ENCODE data around the gene PERM1.
"Not testable (repeated sequence)": the region's sequence is repeated elsewhere in the genome, so short reads cannot be mapped to it uniquely, and the experiment has no call there.

PERM1 gene

DNA sequence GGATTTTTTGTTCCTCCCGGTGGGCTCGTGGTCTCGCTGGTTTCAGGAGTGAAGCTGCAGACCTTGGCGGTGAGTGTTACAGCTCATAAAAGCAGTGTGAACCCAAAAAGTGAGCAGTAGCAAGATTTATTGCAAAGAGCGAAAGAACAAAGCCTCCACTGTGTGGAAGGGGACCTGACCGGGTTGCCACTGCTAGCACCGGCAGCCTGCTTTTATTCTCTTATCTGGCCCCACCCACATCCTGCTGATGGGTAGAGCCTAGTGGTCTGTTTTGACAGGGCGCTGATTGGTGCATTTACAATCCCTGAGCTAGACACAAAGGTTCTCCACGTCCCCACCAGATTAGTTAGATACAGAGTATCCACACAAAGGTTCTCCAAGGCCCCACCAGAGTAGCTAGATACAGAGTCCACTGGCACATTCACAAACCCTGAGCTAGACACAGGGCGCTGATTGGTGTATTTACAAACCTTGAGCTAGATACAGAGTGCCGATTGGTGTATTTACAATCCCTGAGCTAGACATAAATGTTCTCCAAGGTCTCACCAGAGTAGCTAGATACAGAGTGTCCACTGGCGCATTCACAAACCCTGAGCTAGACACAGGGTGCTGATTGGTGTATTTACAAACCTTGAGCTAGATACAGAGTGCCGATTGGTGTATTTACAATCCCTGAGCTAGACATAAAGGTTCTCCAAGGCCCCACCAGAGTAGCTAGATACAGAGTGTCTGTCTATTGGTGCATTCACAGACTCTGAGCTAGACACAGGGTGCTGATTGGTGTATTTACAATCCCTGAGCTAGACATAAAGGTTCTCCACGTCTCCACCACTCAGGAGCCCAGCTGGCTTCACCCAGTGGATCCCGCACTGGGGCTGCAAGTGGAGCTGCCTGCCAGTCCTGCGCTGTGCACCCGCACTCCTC lies 35.8 kb upstream of the PERM1 start:
- in situ Hi-C loops (cut with MboI; ENCODE audit: low sequenced_read_pairs), result not testable (repeated sequence)

DNA sequence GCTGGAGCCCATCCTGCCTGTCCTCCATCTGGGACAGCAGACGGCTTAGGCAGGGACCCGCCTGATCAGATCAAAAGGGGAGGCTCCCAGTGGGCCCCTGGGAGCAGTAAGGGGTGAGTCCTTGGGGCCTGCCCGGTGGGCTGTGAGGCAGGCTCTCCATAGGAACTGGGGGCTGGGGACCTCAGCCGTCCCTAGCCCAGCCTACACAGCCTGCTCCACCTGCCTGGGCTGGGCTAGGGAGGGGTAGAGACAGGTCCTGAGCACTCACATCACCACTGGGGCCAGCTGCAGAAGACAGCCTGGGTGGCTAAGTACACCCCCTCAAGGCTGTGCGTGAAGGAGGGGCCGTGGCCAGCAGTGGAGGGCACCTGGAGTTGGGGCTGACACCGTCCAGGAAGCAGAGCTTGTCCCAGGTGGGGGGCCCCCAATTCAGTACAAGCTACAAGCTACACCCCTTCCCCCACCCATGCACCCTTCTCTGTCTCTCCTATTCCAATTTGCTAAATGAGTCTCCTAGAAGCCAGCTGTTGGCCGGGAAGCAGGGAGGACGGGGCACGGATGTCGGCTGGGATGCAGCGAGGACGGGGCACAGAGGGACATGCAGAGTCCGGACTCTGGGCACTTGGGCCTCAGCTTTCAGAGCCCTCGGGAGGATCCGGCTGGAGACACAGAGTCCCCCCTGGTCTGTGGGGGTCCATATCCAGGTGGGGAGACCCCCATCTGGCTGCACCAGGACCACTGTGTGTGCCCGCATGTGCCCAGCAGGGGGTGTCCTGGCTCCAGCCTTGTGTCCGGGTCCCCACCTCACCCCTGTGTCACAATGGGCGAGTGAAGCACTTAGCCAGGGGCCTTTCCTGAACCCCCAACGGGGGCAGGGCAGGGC lies 33.1 kb upstream of the PERM1 start:
- in situ Hi-C loops (cut with MboI; ENCODE audit: low sequenced_read_pairs), result no loop called here

DNA sequence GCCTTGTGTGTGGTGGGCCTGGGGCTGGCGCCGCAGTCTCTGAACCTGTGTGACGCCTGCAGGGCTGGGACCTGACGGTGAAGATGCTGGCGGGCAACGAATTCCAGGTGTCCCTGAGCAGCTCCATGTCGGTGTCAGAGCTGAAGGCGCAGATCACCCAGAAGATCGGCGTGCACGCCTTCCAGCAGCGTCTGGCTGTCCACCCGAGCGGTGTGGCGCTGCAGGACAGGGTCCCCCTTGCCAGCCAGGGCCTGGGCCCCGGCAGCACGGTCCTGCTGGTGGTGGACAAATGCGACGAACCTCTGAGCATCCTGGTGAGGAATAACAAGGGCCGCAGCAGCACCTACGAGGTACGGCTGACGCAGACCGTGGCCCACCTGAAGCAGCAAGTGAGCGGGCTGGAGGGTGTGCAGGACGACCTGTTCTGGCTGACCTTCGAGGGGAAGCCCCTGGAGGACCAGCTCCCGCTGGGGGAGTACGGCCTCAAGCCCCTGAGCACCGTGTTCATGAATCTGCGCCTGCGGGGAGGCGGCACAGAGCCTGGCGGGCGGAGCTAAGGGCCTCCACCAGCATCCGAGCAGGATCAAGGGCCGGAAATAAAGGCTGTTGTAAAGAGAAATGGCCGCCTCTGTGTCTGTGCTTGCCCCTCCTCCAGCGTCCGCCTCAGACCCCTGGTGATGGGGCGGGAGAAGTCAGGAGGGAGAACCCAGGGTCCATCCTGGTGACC lies 32.2 kb upstream of the PERM1 start:
- in situ Hi-C loops (cut with MboI; ENCODE audit: low sequenced_read_pairs), result no loop called here

DNA sequence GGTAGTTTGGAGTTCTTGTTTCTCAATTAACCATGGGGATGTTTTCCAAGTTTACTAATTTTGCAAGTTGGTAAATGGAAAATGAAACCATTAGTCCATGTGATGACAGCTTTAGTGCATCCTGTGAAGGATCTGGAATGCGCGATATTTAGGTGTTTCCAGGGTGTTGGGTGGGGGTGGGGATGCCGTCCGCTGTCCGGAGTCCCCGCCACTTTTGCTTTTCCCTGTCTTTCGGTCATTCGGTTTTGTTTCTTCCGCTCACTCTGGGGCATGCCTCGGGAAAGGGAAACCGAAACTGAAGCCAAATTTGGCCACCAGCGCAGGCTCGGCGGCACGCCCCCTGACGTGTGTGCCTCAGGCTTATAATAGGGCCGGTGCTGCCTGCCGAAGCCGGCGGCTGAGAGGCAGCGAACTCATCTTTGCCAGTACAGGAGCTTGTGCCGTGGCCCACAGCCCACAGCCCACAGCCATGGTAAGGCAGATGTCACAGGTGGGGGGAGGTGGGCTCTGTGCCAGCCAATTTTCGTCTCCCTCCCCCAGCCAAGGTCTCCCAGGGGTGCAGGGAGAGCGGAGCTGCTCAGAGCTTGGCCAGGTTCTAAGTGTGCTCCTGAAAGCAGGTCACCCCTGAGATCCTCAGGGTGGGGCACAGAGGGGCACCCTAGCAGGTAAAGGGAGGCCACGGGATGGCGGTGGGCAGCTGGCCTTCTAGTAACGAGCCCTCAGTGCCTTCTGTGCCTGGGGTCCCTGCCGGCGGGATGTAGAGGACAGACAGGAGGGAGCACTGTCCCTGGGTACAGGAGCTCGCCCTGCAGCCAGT lies 31.4 kb upstream of the PERM1 start, which contains the start of gene ISG15:
Gene ISG15, plus strand, starts transcription at position 393 of the 817 bp plus-strand sequence. Its CDS starts 77 bp downstream, at position 470.
- in situ Hi-C loops (cut with MboI; ENCODE audit: low sequenced_read_pairs), result no loop called here

DNA sequence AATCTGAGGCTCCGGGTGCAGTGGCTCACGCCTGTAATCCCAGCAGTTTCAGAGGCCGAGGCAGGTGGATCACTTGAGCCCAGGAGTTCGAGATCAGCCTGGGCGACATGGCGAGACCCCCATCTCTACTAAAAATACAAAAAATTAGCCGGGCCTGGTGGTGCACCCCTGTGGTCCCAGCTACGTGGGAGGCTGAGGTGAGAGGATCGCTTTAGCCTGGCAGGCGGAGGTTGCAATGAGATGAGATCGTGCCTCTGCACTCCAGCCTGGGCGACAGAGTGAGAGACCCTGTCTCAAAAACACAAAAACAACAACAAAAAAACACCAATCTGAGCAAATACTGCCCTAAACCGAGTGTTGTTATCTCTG lies 30.8 kb upstream of the PERM1 start:
- in situ Hi-C loops (cut with MboI; ENCODE audit: low sequenced_read_pairs), result not testable (repeated sequence)

DNA sequence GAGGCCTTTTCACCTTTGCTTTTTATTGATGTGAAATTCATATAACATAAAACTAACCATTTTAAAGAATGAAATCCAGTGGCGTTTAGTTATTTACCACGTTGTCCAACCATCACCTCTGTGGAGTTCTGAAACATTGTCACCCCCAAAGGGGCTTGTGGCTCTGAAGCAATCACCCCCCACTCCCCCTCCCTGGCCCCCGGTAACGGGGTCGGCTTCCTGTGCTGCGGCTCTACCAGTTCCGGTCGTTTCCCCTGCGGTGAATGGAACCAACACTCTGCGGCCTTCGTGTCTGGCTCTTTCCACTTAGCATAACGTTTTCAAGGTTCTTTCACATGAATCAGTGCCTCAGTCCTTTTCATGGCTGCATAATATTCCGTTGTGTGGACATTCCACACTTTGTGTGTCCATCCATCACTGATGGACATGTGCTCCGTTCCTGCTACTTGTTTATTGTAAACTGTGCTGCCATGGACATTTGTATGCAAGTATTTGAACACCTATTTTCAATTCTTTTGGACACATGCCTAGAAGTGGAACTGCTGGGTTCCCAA lies 29.6 kb upstream of the PERM1 start:
- in situ Hi-C loops (cut with MboI; ENCODE audit: low sequenced_read_pairs), result no loop called here

DNA sequence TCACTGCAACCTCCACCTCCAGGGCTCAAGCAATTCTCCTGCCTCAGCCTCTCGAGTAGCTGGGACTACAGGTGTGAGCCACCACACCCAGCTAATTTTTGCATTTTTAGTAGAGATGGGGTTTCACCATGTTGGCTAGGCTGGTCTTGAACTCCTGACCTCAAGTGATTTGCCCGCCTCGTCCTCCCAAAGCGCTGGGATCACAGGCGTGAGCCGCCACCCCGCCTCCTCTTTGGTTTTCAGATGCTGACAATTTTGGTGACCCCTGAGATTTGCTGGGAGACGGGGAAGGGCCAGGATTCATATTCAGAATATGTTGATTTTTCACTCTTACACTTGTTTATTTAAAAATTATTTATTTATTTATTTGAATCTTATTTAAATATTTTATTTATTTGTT lies 28.2 kb upstream of the PERM1 start:
- in situ Hi-C loops (cut with MboI; ENCODE audit: low sequenced_read_pairs), result not testable (repeated sequence)

DNA sequence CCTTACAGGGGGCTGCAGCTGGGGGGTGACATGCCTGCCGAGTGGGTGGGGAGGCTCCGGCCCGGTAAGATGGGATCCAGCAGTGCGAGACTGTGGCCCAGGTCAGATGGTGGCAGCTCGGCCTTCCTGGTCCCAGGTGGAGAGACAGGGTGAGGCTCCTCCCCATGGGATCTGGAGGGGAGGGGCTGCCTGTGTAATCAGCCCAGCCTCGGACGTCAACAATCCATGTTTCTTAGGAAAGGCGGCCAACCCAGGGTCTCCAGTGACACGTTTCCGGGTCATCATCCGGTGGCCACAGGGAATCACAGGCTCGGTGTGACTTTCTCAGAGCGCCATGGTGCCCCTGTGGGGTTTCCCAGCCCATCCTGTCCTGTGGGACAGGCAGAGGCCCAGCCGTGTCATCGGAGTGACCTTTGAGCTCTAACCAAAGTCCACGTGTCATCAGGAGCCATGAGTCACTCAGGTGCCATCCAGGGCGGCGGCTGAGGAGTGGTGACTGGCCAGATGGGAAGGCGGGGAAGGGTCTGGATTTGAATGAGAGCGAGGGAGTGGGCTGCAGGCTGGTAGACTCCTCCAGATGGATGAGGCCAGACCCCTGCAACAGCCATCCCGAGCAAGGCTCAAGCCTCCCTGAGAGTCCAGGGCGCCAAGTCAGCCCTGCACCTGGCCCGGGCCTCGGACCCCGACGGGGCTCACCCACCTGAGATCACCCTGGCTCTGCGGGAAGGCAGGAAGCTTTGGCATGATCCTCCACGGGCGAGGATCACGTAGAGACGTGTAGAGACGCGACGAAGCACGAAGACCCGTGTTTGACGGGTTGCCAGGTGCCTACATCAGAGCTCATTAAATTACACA lies 24.6 kb upstream of the PERM1 start:
- in situ Hi-C loops (cut with MboI; ENCODE audit: low sequenced_read_pairs), result no loop called here

DNA sequence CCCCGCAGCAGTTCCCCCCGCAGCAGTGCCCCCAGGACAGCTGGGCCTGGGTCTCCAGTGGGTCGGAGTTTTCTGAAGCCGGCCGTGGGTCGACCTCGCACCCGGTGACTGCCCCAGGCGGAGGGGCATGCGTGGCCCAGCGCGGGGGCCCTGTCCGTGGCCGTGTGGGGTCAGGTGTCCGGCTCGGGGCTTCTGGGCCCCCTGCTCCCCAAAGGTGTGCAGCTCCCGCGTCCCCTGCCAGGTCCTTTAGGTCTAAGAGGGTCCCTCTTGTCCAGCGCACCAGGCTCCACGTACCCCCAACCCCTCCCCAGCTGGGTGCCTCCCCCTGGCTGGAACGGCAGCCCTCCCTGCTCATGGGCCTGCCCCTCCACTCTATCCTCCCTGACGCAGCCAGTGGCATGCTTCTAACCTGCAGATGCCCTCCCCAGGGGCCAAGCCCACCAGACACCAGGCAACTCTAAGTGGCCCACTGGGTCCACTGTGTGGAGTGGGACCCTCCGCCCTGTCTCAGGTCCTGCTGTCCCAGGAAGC lies 23.9 kb upstream of the PERM1 start:
- in situ Hi-C loops (cut with MboI; ENCODE audit: low sequenced_read_pairs), result no loop called here

DNA sequence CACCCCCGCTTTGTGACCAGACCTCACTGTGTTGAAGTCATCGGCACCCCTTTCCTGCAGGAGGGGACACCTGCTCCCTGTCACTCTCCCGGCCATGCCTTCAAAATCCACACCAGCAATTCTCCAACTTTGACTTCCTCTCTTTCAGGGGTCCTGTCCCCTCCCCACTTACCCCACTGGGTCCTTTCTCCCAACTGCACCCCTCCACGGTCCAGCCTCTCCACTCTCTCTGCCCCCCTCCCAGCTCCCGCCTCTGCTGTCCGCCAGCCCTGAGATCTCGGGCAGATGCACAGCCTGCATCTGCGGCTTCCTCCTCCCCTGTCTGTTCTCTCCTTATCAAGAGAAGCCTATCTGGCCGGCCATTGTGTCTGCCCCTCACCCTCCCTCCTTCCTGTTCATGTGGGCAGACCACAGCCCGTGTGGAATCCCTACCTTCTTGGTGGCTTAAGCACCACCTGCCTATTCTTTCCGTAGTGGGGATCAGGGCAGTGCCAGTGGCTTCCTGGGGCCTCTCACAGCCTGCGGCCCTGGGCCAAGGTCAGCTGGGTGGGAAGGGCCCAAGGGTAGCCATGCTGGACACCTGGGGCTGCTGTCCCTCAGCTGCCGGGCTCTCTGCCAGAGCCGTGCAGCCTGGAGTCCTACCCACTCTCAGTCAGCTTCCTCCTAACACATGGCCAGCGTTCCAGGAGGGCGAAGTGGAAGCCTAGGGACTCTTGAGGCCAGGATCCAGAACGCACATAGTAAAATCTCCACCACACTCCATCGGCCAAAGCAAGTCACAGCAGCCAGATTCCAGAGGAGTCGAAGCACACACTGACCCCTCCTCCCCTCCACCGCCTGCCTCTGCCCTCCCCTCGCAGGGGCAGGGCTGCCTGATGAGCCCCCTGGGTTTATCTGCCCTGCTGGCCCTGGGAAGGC lies 23.1 kb upstream of the PERM1 start:
- in situ Hi-C loops (cut with MboI; ENCODE audit: low sequenced_read_pairs), result no loop called here

DNA sequence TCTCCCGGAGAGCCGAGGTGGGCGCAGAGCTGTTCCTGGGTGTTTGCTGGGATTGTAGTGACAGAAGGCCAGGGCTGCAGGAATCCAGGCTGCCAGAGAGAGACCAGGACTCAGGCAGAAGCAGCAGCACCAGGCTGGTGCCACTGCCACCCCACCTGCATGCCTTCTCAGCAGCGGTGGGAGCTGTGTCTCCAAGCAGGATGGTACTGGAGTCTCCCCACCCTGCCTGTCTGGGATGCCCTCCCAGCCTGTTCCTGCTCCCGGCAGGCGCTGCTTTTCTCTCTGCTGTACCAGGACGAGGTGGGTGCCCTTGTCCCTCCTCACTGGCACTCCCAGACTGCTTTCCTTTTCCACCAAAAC lies 22.5 kb upstream of the PERM1 start:
- in situ Hi-C loops (cut with MboI; ENCODE audit: low sequenced_read_pairs), result no loop called here

DNA sequence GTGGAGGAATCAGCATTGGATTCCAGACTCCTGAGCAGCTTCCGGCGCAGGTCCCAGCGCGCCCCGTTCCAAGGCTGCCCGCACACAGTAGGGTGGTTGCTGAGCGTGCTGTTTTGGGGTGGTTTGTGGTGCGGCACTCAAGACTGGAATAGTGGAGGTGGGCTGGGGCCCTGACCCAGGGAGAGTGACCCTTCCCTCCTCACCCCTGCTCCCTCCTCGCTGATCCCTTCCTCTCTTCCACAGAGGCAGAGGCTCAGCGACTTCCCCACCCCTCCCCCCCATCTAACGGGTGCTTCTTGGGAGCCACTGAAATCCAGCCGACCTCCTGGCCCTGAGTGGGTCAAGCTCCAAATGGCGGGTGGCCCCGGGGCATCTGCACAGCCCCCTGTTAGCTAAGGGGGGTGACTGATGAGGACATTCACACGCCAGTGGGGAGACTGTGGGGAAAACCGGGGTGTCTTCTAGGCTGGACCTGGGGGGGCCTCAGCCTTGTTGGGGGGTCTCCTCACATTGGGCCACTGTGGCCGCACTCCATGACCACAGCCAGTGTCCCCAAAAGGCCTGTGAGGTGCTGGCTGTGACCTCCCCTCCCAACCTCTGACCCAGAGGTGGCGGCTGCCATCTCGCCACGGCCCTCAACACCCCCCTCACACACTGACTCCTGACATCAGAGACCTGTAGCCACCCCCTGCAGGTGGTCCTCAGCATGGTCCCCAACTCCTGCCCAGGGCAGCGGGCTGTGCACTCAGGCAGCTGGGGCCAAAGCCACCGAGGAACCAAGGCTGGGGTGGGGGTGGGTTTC lies 21.9 kb upstream of the PERM1 start:
- in situ Hi-C loops (cut with MboI; ENCODE audit: low sequenced_read_pairs), result no loop called here

DNA sequence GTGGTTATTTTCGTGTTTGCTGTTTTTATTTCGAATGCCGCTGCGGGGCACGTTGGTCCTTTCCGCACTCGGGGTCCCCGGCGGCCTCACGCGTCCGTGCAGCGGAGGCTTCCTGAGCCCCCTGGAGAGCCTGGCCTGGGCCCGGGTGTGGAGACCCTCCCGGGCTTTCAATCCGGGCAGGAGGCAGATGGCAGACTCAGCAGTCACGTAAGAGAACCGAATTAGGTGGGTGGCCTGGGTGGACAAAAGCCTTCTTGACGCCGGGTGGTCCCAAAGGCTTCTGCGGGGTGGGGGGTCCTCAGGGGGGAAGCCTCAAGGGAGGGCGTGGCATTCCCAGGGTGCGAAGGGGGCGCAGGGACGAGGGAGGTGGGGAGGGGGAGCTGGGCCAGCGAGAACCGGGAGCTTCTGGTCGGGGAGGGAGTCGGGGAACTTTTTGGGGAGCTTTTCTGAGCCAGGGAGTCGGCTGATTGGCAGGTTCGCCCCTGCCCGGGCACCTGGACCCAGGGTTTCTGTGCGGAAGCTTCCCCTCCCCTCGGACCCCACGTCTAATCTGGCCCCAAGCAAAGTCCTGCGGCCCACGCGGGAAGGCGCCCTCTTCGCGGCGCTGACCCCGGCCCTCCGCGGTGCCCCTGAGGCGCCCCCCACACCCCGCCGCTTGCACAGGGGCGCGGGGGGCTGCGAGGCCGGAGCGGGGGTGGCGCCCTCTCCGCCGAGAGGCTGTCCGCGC lies 19.3 kb upstream of the PERM1 start:
- in situ Hi-C loops (cut with MboI; ENCODE audit: low sequenced_read_pairs), result no loop called here

DNA sequence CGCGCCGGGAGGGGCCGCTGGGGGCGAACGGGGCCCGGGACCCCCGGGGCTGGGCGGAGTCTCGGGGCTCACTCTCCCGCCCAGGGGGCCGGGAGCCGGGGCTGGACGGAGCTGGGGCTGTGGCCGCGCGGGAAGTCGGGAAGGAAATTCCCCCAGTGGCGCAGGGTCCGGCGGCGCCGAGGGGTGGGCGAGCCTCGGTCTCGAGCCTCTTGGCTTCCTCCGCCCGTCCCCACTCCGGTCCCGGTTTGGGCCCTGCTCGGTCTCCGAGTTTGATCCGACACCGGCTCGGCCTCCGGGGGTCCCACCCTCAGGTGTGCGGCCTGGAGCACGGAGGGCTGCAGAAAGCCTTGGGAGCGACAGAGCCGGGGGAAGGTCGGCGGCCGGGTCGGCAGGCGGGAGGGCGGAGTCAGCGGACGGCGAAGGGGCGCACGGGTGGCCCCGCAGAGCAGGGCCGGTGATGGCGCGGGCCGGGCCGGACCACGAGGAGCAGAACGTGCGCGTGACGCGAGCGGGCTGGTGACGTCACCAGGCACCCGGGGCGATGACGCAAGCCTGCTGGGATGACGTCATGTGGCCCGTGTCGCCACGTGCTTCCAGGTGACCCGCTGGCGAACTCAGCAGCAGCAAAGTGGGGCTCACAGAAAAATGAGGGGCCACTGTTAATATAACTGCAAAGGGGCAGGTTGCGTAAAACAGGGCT lies 18.6 kb upstream of the PERM1 start:
- in situ Hi-C loops (cut with MboI; ENCODE audit: low sequenced_read_pairs), result no loop called here

DNA sequence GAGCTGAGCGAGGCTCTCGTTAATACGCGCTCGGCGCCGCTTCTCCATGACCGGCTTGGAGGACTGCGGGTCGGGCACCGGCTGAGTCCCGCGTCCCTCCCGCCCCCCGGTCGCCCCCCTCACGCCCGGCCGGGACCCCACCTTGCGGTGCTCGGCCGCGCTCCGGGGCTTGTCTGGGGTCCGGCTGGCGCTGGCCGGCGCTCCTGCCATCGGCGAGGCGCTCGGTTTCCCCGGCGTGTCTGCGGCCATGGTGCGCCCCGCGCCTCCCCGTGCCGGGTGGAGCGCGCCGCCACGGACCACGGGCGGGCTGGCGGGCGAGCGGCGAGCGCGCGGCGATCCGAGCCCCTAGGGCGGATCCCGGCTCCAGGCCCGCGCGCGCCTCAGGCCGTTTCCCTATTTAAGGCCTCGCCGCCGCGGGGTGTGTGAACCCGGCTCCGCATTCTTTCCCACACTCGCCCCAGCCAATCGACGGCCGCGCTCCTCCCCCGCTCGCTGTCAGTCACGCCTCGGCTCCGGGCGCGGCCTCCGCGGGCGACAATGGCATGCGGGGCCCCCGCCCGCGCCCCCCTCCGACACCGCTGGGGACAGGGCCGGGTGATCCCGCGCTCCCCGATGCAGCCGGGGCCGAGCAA lies 17.9 kb upstream of the PERM1 start, which contains the start of gene HES4:
Gene HES4, minus strand, starts transcription at position 373 of the 632 bp plus-strand sequence. Its CDS starts 124 bp downstream, at position 249.
- in situ Hi-C loops (cut with MboI; ENCODE audit: low sequenced_read_pairs), result no loop called here
